K562 (cell line): ENCODE measurements around the gene EVPL. TPM values are rescaled to one million over a fixed set of nuclear protein-coding genes. Genes with fewer than 3 reads are reported as not detected.

ENCODE experiments used
- ATAC-seq: fragments of 200-7000 bp; cut with Tn5 transposase; 3 replicates; pipeline ENCODE4 v1.9.1; 2020; ENCODE audit warnings: moderate library complexity
- BruUV-seq: library from RNA; stranded (reverse); fragments of 400-500 nt; replicated peaks from 2 replicates; lab custom pipeline; 2021; lab: Mats Ljungman, UMichigan
- CTCF ChIA-PET: fragments of 300-600 bp; formaldehyde crosslinking; extraction: SDS; loops from one replicate; lab custom pipeline; 2021; ENCODE audit warnings: low intra/inter-chr PET ratio; lab: Yijun Ruan, JAX
- POLR2A ChIA-PET: fragments of 300-600, 350-650 bp; sonication (Branson Sonifier 250); formaldehyde crosslinking; extraction: SDS; loops from one replicate; lab custom pipeline; 2021; ENCODE audit warnings: antibody characterized with exemption, inconsistent platforms; lab: Yijun Ruan, JAX
- DNase-seq, 4 experiments: peaks; one replicate each; pipeline versions ENCODE4 v3.0.0 to v3.0.0-alpha.2; 2011 to 2018; ENCODE audit warnings: low spot score in 3 of 4, mixed read lengths in 3 of 4; ENCODE audit errors: extremely low read depth in 1 of 4
- FAIRE-seq: peaks from 2 replicates; lab custom pipeline; 2011; peaks lifted over from hg19 to GRCh38; lab: Jason Lieb, UNC
- H2AFZ ChIP-seq: 2 replicates; pipeline ENCODE4 v1.6.0; 2011; ENCODE audit warnings: low read depth, low read length, control low read depth, inconsistent platforms
- H3K27ac ChIP-seq: fragments of 200-600 bp; 3 replicates; pipeline ENCODE4 v1.8.0; 2011; ENCODE audit warnings: low read depth, mild to moderate bottlenecking, control low read depth, inconsistent platforms, low read length, moderate library complexity, mixed read lengths; ENCODE audit errors: extremely low read depth
- H3K27me3 ChIP-seq, 2 experiments: fragments of 300-600 bp in 1 of 2; 2 replicates in 1 of 2; 3 replicates in 1 of 2; pipeline versions ENCODE4 v1.6.0 to v1.8.0; 2011; ENCODE audit warnings: inconsistent platforms in 2 of 2, low read length in 2 of 2, mild to moderate bottlenecking in 1 of 2, mixed read lengths in 1 of 2, moderate library complexity in 1 of 2; ENCODE audit not compliant: control insufficient read depth in 2 of 2, insufficient read depth in 2 of 2
- H3K36me3 ChIP-seq: fragments of 300-600 bp; 3 replicates; pipeline ENCODE4 v1.8.0; 2011; ENCODE audit warnings: mild to moderate bottlenecking, low read length, inconsistent platforms; ENCODE audit not compliant: control insufficient read depth, insufficient read depth
- H3K4me1 ChIP-seq, 2 experiments: fragments of 200-600 bp in 1 of 2; replicated peaks in 1 of 2; 2 replicates in 1 of 2; 3 replicates in 1 of 2; pipeline versions ENCODE4 v1.5.1 to v1.8.0; 2011; ENCODE audit warnings: inconsistent platforms in 2 of 2, low read length in 2 of 2, mild to moderate bottlenecking in 1 of 2, mixed read lengths in 1 of 2, moderate library complexity in 1 of 2; ENCODE audit not compliant: control insufficient read depth in 2 of 2, insufficient read depth in 2 of 2
- H3K4me2 ChIP-seq: 2 replicates; pipeline ENCODE4 v1.6.1; 2011; ENCODE audit warnings: low read length, control low read depth, inconsistent platforms, mixed read lengths; ENCODE audit not compliant: insufficient read depth
- H3K4me3 ChIP-seq: fragments of 200-600 bp; sonication (generic), shearing (Covaris generic); 2 replicates; pipeline ENCODE4 v1.5.1; 2016; ENCODE audit warnings: control low read depth, inconsistent platforms
- H3K79me2 ChIP-seq: fragments of 200-600 bp; 3 replicates; pipeline ENCODE4 v1.8.0; 2011; ENCODE audit warnings: low read length, inconsistent platforms; ENCODE audit not compliant: control insufficient read depth, insufficient read depth
- H3K9ac ChIP-seq, 2 experiments: 2 replicates each; pipeline versions ENCODE4 v1.6.0 to v1.6.1; 2011; ENCODE audit warnings: low read depth in 2 of 2, low read length in 2 of 2, control low read depth in 1 of 2, inconsistent platforms in 1 of 2, mild to moderate bottlenecking in 1 of 2, mixed read lengths in 1 of 2; ENCODE audit not compliant: insufficient read depth in 1 of 2
- H3K9me1 ChIP-seq: one replicate; pipeline ENCODE4 v1.6.0; 2011; ENCODE audit warnings: inconsistent platforms, mild to moderate bottlenecking, low read length, moderate library complexity; ENCODE audit not compliant: control insufficient read depth, insufficient read depth
- H3K9me3 ChIP-seq: replicated peaks from 2 replicates; pipeline ENCODE4 v1.5.1; 2011; ENCODE audit warnings: low read depth, low read length, inconsistent platforms; ENCODE audit not compliant: control insufficient read depth, insufficient read depth
- H4K20me1 ChIP-seq: replicated peaks from 2 replicates; pipeline ENCODE4 v1.6.1; 2011; ENCODE audit warnings: low read length, inconsistent platforms, mixed read lengths; ENCODE audit not compliant: control insufficient read depth, insufficient read depth
- ARHGAP35 ChIP-seq: fragments of 450-650 bp; IDR thresholded peaks from 2 replicates; pipeline ENCODE4 v1.6.1; 2018; ENCODE audit not compliant: partially characterized antibody
- HLTF ChIP-seq: fragments of 450-650 bp; IDR thresholded peaks from 2 replicates; pipeline ENCODE4 v1.6.1; 2016
- KDM2B ChIP-seq: fragments of 250-450 bp; sonication (Bioruptor Pico); IDR thresholded peaks from 2 replicates; pipeline ENCODE4 v1.8.0; 2021; ENCODE audit warnings: mild to moderate bottlenecking, moderate library complexity
- PHB2 ChIP-seq: fragments of 450-650 bp; IDR thresholded peaks from 2 replicates; pipeline ENCODE4 v1.6.1; 2017; ENCODE audit warnings: low read depth
- SAP30 ChIP-seq: fragments of 200-600 bp; sonication (generic); IDR thresholded peaks from 2 replicates; pipeline ENCODE4 v1.6.1; 2012; ENCODE audit warnings: borderline replicate concordance, low read depth, mild to moderate bottlenecking, moderate library complexity, low read length, control low read depth, inconsistent platforms; ENCODE audit not compliant: insufficient read depth, poor library complexity, severe bottlenecking
- TOE1 ChIP-seq, 2 experiments: fragments of 450-650 bp in 1 of 2; sonication (generic) in 1 of 2; formaldehyde crosslinking in 1 of 2; IDR thresholded peaks; 2 replicates each; pipeline versions ENCODE4 v1.7.1 to v1.8.0; 2016 to 2022; ENCODE audit warnings: borderline replicate concordance in 2 of 2, mild to moderate bottlenecking in 2 of 2, antibody characterized with exemption in 1 of 2, inconsistent platforms in 1 of 2, low read depth in 1 of 2, missing genetic modification reagents in 1 of 2, moderate library complexity in 1 of 2
- YBX1 ChIP-seq: fragments of 450-650 bp; IDR thresholded peaks from 2 replicates; pipeline ENCODE4 v1.7.1; 2016; ENCODE audit warnings: mild to moderate bottlenecking
- ZFP36 ChIP-seq: fragments of 150-350 bp; IDR thresholded peaks from 2 replicates; pipeline ENCODE4 v1.6.1; 2018; ENCODE audit warnings: low read length, low read depth; ENCODE audit not compliant: partially characterized antibody
- ZNF274 ChIP-seq: IDR thresholded peaks from 2 replicates; pipeline ENCODE4 v1.6.1; 2011; ENCODE audit warnings: low read depth, mild to moderate bottlenecking, low read length, moderate library complexity, borderline replicate concordance
- ZNF830 ChIP-seq: fragments of 250-450 bp; sonication (Bioruptor Pico); IDR thresholded peaks from 2 replicates; pipeline ENCODE4 v1.5.0; 2021; ENCODE audit warnings: mild to moderate bottlenecking
- WGBS: fragments of 100-300 bp; shearing (Covaris generic); methylation state at CpG from one replicate; pipeline ENCODE4 v1.1.6; 2016; ENCODE audit warnings: low coverage, mixed read lengths; ENCODE audit not compliant: insufficient coverage; ENCODE audit errors: missing lambda C conversion rate; 5-methylcytosine and 5-hydroxymethylcytosine counted together
- in situ Hi-C: fragments of 300-500 bp; cut with MboI; formaldehyde crosslinking; loops from 4 replicates; pipeline ENCODE4 v1.15.0; 2018; ENCODE audit warnings: inconsistent platforms, mixed read lengths
- intact Hi-C: fragments of 100-400 bp; cut with micrococcal nuclease; formaldehyde crosslinking; loops from 2 replicates; pipeline ENCODE4 v1.14.2; 2022
- polyA plus RNA-seq, 8 experiments: library from polyadenylated mRNA; depleted of rRNA in 4 of 8; stranded (reverse) in 5 of 8; unstranded in 3 of 8; fragments of >200 nt; fragmentation: Nextera tagmentation in 2 of 8; fragmentation: Illumina TruSeq in 1 of 8; extraction: Ambion mirVana in 2 of 8; extraction: Trizol in 1 of 8; gene quantifications; 2 replicates each; pipeline versions ENCODE4 v1.2.1 to v1.2.3, GENCODE V29; 2011 to 2014; ENCODE audit warnings: inconsistent platforms in 1 of 8, missing spikeins in 1 of 8
- total RNA-seq, 7 experiments: library from RNA; depleted of rRNA in 6 of 7; stranded (reverse); fragments of >200 nt in 6 of 7; fragmentation: Illumina TruSeq in 2 of 7; extraction: Trizol in 2 of 7; gene quantifications; 2 replicates each; pipeline versions ENCODE4 v1.2.1 to v1.2.3, GENCODE V29; 2011 to 2021; ENCODE audit warnings: low replicate concordance in 1 of 7
- TF ChIP-seq, protein P1 (sequence below), 2 experiments: IDR thresholded peaks in 1 of 2; conservative IDR thresholded peaks in 1 of 2; 2 replicates each; pipeline ENCODE4 v1.6.1; 2016; ENCODE audit warnings: low read depth in 2 of 2, mild to moderate bottlenecking in 1 of 2, missing compliant biosample characterization in 1 of 2, missing genetic modification characterization in 1 of 2, moderate library complexity in 1 of 2
- TF ChIP-seq, protein P2 (sequence below): fragments of 250-450 bp; sonication (Bioruptor Pico); IDR thresholded peaks from 2 replicates; pipeline ENCODE4 v1.5.0; 2021

The EVPL gene
- total and polyA plus RNA-seq, 9 of the 15 experiments (the other 6 are each of a cell fraction or from before 2014, with no cell fraction given), result 0.08 to 0.18 (median 0.16) TPM; not detected in 5

DNA sequence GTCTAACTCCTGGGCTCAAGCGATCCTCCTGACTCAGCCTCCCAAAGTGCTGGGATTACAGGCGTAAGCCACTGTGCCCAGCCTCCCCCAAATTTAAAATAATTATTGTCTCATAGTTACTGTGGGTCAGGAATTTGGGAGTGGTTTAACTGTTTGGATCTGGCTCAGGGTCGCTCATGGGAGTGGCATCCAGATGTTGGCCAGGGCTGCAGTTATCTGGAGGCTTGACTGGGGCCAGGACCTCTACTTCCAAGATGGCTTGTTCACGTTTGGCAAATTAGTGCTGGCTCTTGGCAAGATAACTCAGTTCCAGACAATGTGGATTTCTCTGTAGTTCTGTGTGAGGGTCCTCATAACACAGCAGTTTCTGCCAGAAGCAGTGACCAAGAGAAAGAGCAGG is 40.1 kb downstream of the EVPL start:
- in situ Hi-C loops, result no loop called here
- Histone ChIP-seq H3K4me1 (peaks cover 4 to 18% of the 10 kb centered on the region in 2 experiments), H3K4me2 (no peak overlapping the region), H4K20me1 (no peaks in the 10 kb centered on the region), H3K79me2 (peaks cover 2% of the 10 kb centered on the region; the same call in 1 of the 3 replicates), H3K27me3 (no peaks in the 10 kb centered on the region), H3K9ac (no peak overlapping the region), H3K9me1 (no peaks in the 10 kb centered on the region), H3K36me3 (peaks cover 18% of the 10 kb centered on the region; the same call in 2 of the 3 replicates), H3K9me3 (no peaks in the 10 kb centered on the region), H3K4me3 (no peak overlapping the region), H2AFZ (no peak overlapping the region), H3K27ac (no peak overlapping the region)
- no peak for TF ChIP-seq ARHGAP35
- TF ChIP-seq PHB2, result no peak
- no peak for TF ChIP-seq TOE1 (IDR thresholded peaks at IDR 0.05; ENCODE audit: borderline replicate concordance)
- no peak for TF ChIP-seq TOE1 (CRISPR knock-in tag; IDR thresholded peaks at IDR 0.05; ENCODE audit: borderline replicate concordance, low read depth)
- TF ChIP-seq KDM2B (CRISPR knock-in tag), result no peak
- BruUV-seq, result no TSS peak
- ATAC-seq, result no peak
- DNase-seq, result no peak
- ChIA-PET CTCF (no interaction called here), POLR2A (interaction anchor here (1.1 kb wide), 2 partner anchors 22 to 193 kb away, joined by 3 read pairs; no protein-coding TSS in a partner anchor)
- intact Hi-C loops, result loop anchor here (5.0 kb wide), 1 partner anchor 80 kb away; no protein-coding TSS in a partner anchor
- no peak for FAIRE-seq
- 68% methylated on average over 4 of the region's 4 CpGs for WGBS

DNA sequence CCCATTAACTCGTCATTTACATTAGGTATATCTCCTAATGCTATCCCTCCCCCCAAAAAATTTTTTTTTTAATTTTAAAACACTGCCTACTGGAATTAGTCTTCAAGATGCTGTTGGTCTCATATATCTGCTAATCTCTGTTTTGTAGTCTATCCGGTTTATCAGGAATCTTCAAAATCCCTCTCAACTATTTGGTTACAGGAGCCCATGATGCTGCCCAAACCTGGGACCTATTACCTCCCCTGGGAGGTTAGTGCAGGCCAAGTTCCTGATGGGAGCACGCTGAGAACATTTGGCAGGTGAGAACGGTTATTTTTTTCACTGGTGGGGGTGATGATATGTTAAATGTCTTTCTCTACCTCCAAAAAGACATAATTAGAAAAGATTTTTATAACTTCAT is 41.1 kb downstream of the EVPL start:
- BruUV-seq, result no TSS peak
- intact Hi-C loops (loop anchor here (5.0 kb wide), 1 partner anchor 79 kb away; no protein-coding TSS in a partner anchor), in situ Hi-C loops (no loop called here)
- Histone ChIP-seq H3K27me3 (no peaks in the 10 kb centered on the region), H3K9me1 (no peaks in the 10 kb centered on the region), H2AFZ (no peak overlapping the region), H3K4me1 (peaks cover 10 to 29% of the 10 kb centered on the region in 2 experiments), H3K27ac (no peak overlapping the region), H3K36me3 (peaks cover 9% of the 10 kb centered on the region; the same call in 1 of the 3 replicates), H3K4me2 (no peak overlapping the region), H4K20me1 (no peaks in the 10 kb centered on the region), H3K9ac (no peak overlapping the region), H3K9me3 (no peaks in the 10 kb centered on the region), H3K79me2 (peaks cover 8% of the 10 kb centered on the region; the same call in 2 of the 3 replicates), H3K4me3 (no peak overlapping the region)
- CTCF ChIA-PET, result no interaction called here
- DNase-seq (no peak), FAIRE-seq (no peak), ATAC-seq (no peak)
- WGBS, result 86% methylated on average over 3 of the region's 4 CpGs
- POLR2A ChIA-PET, result no interaction called here
- TF ChIP-seq ZNF274 (no peak), YBX1 (no peak), SAP30 (no peak), ZFP36 (no peak), ZNF830 (no peak), HLTF (no peak)
- TF ChIP-seq, protein P1, sequence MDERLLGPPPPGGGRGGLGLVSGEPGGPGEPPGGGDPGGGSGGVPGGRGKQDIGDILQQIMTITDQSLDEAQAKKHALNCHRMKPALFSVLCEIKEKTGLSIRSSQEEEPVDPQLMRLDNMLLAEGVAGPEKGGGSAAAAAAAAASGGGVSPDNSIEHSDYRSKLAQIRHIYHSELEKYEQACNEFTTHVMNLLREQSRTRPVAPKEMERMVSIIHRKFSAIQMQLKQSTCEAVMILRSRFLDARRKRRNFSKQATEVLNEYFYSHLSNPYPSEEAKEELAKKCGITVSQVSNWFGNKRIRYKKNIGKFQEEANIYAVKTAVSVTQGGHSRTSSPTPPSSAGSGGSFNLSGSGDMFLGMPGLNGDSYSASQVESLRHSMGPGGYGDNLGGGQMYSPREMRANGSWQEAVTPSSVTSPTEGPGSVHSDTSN (CRISPR knock-in tag; IDR thresholded peaks at IDR 0.05; ENCODE audit: low read depth), result no peak
- TF ChIP-seq, protein P1 (tag; conservative IDR thresholded peaks at IDR 0.05; ENCODE audit: low read depth), result no peak
- TF ChIP-seq, protein P2, sequence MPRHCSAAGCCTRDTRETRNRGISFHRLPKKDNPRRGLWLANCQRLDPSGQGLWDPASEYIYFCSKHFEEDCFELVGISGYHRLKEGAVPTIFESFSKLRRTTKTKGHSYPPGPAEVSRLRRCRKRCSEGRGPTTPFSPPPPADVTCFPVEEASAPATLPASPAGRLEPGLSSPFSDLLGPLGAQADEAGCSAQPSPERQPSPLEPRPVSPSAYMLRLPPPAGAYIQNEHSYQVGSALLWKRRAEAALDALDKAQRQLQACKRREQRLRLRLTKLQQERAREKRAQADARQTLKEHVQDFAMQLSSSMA (CRISPR knock-in tag), result no peak
